Kidney (tissue), 14 donors: Measurements from ENCODE around the gene IDI2. TPM values are rescaled to one million over a fixed set of nuclear protein-coding genes. Genes with fewer than 3 reads are reported as not detected.

Experiments used
- DNase-seq, 5 donors: peaks; one replicate each; pipeline ENCODE4 v3.0.0-alpha.2; 2013 to 2020
- FAIRE-seq: peaks from 2 replicates; lab custom pipeline; 2012; peaks lifted over from hg19 to GRCh38; lab: Jason Lieb, UNC
- H3K27ac ChIP-seq, 2 donors: one replicate each; pipeline ENCODE4 v1.7.0; 2013; ENCODE audit warnings: low read depth in 2 of 2, low read length in 2 of 2, inconsistent platforms in 1 of 2
- H3K27me3 ChIP-seq: one replicate; pipeline ENCODE4 v1.7.1; 2013; ENCODE audit warnings: low read length, inconsistent platforms; ENCODE audit not compliant: control insufficient read depth, insufficient read depth
- H3K36me3 ChIP-seq, 3 donors: one replicate each; pipeline versions ENCODE4 v1.7.0 to v1.7.1; 2013; ENCODE audit warnings: low read length in 3 of 3, control low read depth in 1 of 3, inconsistent platforms in 1 of 3; ENCODE audit not compliant: insufficient read depth in 3 of 3, control insufficient read depth in 2 of 3
- H3K4me1 ChIP-seq, 3 donors: one replicate each; pipeline versions ENCODE4 v1.7.0 to v1.7.1; 2013; ENCODE audit warnings: low read length in 3 of 3, inconsistent platforms in 1 of 3, low read depth in 1 of 3; ENCODE audit not compliant: control insufficient read depth in 2 of 3, insufficient read depth in 2 of 3
- H3K4me3 ChIP-seq, 3 donors: one replicate each; pipeline versions ENCODE4 v1.7.0 to v1.8.1; 2013; ENCODE audit warnings: low read length in 3 of 3, control low read depth in 1 of 3, inconsistent platforms in 1 of 3
- H3K9ac ChIP-seq, 3 donors: one replicate each; pipeline versions ENCODE4 v1.7.0 to v1.7.1; 2013; ENCODE audit warnings: low read length in 3 of 3, control low read depth in 1 of 3, inconsistent platforms in 1 of 3
- H3K9me3 ChIP-seq, 3 donors: one replicate each; pipeline versions ENCODE4 v1.7.0 to v1.7.1; 2013; ENCODE audit warnings: low read length in 3 of 3, control low read depth in 1 of 3, inconsistent platforms in 1 of 3; ENCODE audit not compliant: control insufficient read depth in 2 of 3, insufficient read depth in 1 of 3
- CTCF ChIP-seq: IDR thresholded peaks from 3 replicates; pipeline ENCODE4 v1.5.1; 2012; ENCODE audit warnings: mild to moderate bottlenecking, moderate library complexity, borderline replicate concordance; ENCODE audit not compliant: insufficient read depth; ENCODE audit errors: extremely low read depth
- intact Hi-C: fragments of 100-400 bp; cut with DNase I; formaldehyde crosslinking; loops from one replicate; pipeline ENCODE4 v1.11.1; 2022
- polyA plus RNA-seq: library from polyadenylated mRNA; stranded (reverse); fragments of 350-450 nt; fragmentation: Illumina TruSeq; extraction: RNeasy Lipid Tissue Mini Kit (QIAGEN cat#74804); gene quantifications from one replicate; pipeline ENCODE4 v1.2.3, GENCODE V29; 2014; ENCODE audit warnings: low read depth, low replicate concordance; ENCODE audit not compliant: insufficient read depth
- total RNA-seq: library from RNA; stranded (reverse); fragmentation: NEBNext Ultra II Directional; extraction: Animal tissue kit (Norgen Biotek cat#: 25700); gene quantifications from one replicate; pipeline ENCODE4 v1.2.1, GENCODE V29; 2021
- donor health status: control.
- donor health status: control.
- donor health status: control.
- donor health status: control.
- donor health status: control.
- donor health status: DM: yes; HTN: yes; CAD: no.
- donor health status: Normal renal cell carcinoma (clear cell type).

The IDI2 gene
- total and polyA plus RNA-seq, 2 donors from 2014 or later = not detected

- peaks cover 0 to 10% (median 10%) of the 10 kb centered on the region in 3 donors for H3K4me1 ChIP-seq
- peak overlapping the region; percentile 80 to 95 (median 95) for H3K4me3 ChIP-seq
- no peaks in the 10 kb centered on the region for H3K27me3 ChIP-seq
- intact Hi-C loops = no loop called here
- no peaks in the 10 kb centered on the region for H3K9me3 ChIP-seq
- no peak for FAIRE-seq
- peak in 3 of 5 donors; percentile 16 to 57 (median 45) for DNase-seq
- peak overlapping the region; percentile 69 to 95 (median 92) for H3K9ac ChIP-seq
- peaks cover 3 to 8% (median 8%) of the 10 kb centered on the region in 3 donors for H3K36me3 ChIP-seq
- peak overlapping the region; percentile 100 for H3K27ac ChIP-seq
- TF ChIP-seq CTCF = no peak
These were observed 22.3 kb upstream of the IDI2 start for GRCh38 chr10:1047937-1048336.

- Histone ChIP-seq H3K9me3 (no peaks in the 10 kb centered on the region), H3K27ac (no peak overlapping the region)
These were observed 19.8 kb upstream of the IDI2 start for GRCh38 chr10:1045415-1045814.

GRCh38 chr10:1044964-1045363 lies 19.3 kb upstream of the IDI2 start:
- FAIRE-seq (no peak), DNase-seq (no peak)
- H3K27me3 ChIP-seq = no peaks in the 10 kb centered on the region
- H3K27ac ChIP-seq = no peak overlapping the region
- peaks cover 0 to 10% (median 8%) of the 10 kb centered on the region in 3 donors for H3K4me1 ChIP-seq
- H3K9ac ChIP-seq = no peak overlapping the region
- H3K4me3 ChIP-seq = no peak overlapping the region
- peaks cover 0 to 12% (median 3%) of the 10 kb centered on the region in 3 donors for H3K36me3 ChIP-seq
- intact Hi-C loops = no loop called here
- TF ChIP-seq CTCF = no peak
- H3K9me3 ChIP-seq = no peaks in the 10 kb centered on the region

More at GRCh38 chr10:1045415-1045814, 19.8 kb upstream of the IDI2 start:
- no peak overlapping the region for H3K9ac ChIP-seq
- FAIRE-seq (no peak), DNase-seq (no peak)
- no peaks in the 10 kb centered on the region for H3K27me3 ChIP-seq
- H3K36me3 ChIP-seq = peaks cover 0 to 12% (median 3%) of the 10 kb centered on the region in 3 donors
- intact Hi-C loops = no loop called here
- H3K4me3 ChIP-seq = no peak overlapping the region
- TF ChIP-seq CTCF = no peak
- peaks cover 0 to 10% (median 8%) of the 10 kb centered on the region in 3 donors for H3K4me1 ChIP-seq

- intact Hi-C loops = no loop called here
- no peaks in the 10 kb centered on the region for H3K27me3 ChIP-seq
- peaks cover 0 to 12% (median 3%) of the 10 kb centered on the region in 3 donors for H3K36me3 ChIP-seq
- H3K4me1 ChIP-seq = peaks cover 0 to 10% (median 8%) of the 10 kb centered on the region in 3 donors
- H3K4me3 ChIP-seq = no peak overlapping the region
- peak overlapping the region in 1 of 2 donors; percentile 59 for H3K27ac ChIP-seq
- DNase-seq = no peak
- no peak for FAIRE-seq
- no peaks in the 10 kb centered on the region for H3K9me3 ChIP-seq
- no peak overlapping the region for H3K9ac ChIP-seq
- TF ChIP-seq CTCF = no peak
These were observed 18.5 kb upstream of the IDI2 start for GRCh38 chr10:1044146-1044545.
